Occipital lobe (tissue), 2 donors: ENCODE measurements around the gene CTDSP2. TPM values are rescaled to one million over a fixed set of nuclear protein-coding genes. Genes with fewer than 3 reads are reported as not detected.

Experiments
- DNase-seq: peaks from one replicate; lab custom pipeline; 2025; lab: John Stamatoyannopoulos, UW
- total RNA-seq: library from RNA; depleted of rRNA; stranded (reverse); fragments of >200 nt; gene quantifications from one replicate; pipeline ENCODE4 v1.2.3, GENCODE V29; 2014

CTDSP2 gene
- total RNA-seq, 1 donor from 2014 or later = 32.4 TPM

- DNase-seq = no peak
Measured at GRCh38 chr12:57816001-57816854, 30.3 kb downstream of the CTDSP2 start.

GRCh38 chr12:57815177-57816000 is 31.1 kb downstream of the CTDSP2 start:
- DNase-seq = no peak

DNA sequence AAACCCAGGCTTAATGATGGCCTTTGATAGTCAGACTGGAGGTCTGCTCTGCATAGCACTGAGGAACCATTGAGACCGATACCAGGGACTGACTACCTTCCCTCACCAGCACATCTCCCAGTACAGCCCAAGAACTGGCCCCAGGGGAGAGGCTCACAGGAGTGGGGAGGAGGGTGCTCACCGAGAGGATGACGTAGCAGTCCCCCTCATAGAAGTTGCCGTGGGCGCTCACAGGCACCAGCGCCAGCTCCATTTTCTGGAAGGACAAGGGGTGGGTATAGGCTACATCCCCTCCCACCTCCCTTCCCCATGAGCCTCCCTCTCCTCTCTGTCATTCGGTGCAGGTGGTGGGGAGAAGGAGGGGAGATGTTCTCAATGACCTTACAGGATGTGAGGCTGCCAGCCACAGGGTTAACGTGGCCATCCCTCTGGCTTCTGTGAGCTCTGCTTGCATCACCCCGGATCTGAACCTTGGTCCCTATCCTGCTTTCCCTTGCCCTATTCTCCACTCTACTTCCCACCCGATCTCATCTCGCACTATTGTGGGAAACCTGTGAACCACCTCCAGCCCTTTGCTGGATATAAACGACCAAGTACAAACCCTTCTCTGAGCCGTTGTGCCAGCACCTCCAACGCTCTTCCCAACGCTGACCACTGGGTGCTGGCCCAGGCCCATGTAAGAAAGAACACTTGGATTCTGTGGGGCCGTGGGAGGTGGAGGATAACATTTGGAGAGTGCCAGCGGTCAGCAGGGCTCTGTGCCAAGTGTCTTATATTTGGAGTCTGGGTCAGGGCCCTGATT is 32.4 kb downstream of the CTDSP2 start:
- no peak for DNase-seq

DNA sequence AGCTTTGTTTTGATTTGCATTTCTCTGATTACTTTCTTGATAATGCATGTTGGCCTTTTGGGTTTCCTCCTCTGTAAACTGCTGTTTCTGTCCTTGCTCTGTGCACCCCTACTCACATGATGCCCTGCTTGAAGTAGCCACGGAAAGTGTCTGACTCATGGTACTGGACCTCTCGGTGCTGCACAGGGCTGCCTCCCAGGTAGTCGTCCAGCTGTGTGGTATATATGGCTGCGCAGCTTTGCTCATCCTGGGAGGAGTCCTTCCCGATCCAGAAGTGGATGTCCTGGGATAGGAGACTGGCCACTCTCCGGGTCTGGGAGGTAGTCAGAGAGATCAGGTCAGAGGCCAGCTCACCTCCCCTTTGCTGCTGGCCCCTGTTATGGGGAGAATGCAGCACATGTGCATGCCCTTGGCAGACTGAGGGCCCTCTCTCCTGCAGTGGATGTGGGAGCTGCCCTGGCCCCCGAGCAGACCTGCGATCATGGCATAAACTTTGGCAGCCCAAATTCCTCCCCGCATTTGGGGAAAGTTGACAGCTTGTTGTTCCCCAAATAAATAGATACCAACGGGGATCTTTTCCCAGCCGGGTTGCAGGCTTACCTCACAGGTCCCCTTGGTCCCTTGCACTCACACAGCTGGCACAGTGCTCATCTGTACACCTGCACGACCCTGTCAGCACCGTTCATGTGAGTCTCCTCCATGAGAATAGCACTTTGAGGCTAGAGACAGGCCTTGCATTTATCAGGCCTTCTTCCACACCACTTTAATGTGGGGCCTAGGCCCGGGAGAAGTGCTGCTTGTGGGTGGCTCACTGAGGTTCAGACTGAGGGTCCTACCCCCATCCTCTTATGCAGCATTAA is 33.2 kb downstream of the CTDSP2 start:
- no peak for DNase-seq

DNA sequence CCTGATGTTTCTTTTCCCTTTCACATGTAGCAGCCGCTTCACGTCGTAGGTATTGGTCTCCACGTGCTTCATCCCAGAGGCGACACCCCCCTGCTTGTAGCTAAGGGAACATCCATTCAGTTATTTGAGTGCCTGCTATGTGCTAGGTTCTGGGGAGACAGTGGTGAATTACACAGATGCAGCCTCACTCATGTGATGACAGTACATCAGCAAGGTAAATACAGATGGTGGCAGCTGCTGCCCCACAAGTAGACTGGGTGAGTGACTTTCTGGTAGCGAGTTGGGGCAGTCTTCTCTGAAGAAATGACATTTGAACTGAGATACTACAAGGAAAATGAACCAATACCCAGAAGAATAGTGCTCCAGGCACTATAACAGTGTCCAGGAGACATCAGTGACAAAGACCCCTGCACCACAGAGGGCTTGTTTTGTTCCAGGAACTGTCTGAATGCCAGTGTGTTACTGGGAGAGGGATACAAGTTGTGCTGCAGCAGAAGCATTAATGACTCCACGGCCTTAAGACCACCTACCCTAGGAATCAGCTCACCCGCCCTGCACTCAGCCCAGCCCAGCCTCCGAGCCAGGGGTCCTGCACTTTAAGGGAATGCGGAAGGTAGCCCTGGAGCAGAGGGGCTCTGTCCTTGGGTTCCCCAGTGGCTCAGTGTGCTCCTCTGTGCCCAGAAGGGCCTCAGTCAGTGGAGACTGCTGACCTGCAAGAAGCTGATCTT is 35.3 kb downstream of the CTDSP2 start:
- no peak for DNase-seq

DNA sequence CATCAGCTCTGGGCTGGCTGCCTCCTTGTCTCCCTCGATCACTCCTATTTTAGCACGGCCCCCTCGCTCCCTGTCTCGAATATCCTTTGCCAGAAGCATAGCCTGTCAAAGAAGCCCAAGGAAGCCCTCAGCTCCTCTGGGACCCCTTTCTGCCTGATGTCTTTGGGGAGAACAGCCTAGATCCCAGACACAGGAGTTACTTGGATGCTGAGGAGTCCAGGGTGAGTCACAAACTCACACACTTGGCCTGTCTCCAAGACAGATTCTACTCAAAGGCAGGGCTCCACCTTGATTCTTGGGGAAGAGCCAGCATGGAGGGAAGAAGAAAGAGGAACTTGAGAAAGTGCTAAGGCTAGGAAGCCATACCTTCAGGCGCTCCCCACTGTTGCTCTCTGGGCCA is 36.1 kb downstream of the CTDSP2 start:
- DNase-seq = no peak

DNA sequence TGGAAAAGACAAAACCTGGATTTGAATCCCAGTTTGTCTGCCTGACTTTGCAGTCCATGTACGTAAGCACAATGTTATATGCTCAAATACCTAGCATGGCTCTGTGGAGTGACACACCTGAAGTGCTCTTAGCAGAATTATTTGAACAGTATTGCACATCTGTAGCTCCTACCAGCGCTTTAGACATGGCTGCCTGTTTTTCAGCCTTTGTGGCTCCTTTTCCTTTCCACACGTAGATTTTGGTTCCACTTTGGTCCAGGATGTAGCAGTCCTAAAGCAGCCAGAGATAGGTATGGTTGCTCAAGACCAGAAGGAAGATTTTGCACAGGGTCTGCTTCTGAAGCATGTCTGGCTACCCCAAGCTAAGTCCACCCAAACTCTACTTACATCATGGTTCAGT is 37.1 kb downstream of the CTDSP2 start:
- DNase-seq = no peak

DNA sequence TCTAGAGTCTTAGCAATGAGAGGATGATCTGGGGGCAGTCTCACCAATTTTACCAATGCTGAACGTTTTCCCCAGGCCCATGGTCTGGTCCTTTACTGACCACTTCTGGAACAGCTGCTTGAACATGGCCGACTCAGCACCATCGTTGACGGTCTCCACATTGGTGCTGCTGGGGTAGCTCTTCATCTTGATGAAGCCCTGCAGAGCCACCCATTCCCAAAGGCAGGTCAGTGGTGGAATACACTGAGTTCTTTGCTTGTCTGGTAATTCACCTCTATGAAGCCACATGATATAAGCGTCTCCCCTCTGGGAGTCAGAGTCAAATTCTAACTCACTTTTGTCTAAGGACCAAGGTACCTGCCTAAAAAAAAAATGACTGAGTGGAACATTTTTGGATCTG is 38.2 kb downstream of the CTDSP2 start:
- no peak for DNase-seq

DNA sequence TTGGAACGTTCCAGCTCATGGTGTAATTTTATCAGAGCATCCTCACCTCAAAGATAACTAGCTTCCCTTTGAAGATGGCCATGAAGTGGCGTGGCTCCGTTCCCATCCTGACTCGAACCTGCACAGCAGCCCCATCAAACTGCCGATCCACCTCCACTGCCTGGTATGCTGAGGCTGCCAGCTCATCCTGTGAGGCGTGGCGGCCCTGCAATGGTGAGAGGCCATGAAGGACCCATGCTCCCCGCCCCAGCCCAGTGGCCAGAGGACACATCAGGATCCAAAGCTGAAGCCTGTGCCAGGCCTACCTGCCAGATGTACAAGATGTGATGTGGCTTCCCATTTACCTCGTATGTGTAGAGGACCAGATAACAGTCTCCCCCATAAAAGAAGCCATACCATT is 39.2 kb downstream of the CTDSP2 start:
- no peak for DNase-seq

- DNase-seq = no peak
Measured at GRCh38 chr12:57806677-57807076, 39.9 kb downstream of the CTDSP2 start.

DNA sequence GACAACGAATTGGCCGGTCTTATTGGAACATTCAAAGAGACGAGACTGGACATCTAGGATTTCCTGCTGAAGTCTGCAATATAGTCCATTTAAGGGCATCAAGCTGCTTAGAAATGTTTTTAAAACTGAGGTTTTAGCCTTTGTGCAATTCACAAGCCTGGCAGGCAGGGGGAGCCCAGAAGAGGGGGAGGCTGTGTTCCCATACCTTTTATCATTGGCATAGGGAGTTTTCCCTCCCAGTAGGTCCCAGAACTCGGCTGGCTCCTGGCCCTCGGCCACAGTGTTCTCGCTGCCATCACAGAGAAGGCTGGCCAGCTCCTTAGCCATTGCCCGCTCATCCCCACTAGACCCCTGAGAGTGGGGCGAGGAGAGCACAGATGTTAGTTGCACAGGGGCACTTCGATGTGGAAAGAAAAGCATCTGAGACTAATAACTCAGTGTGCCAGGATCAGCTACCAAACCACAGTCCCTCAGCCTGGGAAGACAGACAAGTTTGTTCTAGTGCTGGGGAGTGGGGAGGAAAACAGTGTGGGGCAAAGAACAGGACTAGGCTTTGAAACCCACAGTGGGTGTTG is 43.1 kb downstream of the CTDSP2 start:
- DNase-seq = no peak

DNA sequence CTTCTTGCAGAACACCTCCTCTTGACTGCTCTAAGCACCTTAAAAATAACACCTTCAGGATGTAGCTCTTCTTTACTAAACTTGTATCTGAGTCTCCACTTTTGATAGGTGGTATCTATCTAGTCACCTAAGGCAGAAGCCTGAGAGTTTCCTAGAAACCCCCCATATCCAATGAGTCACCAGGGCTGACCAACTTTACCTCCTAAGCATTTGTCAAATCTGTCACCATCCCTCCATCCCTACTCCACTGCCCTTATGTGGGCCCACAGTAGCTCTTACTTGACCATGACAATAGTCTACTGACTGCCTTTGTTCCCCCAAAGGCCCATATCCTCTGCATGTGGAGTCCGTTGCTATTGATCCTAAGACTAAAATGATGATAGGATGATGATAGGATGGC is 43.9 kb downstream of the CTDSP2 start:
- no peak for DNase-seq

GRCh38 chr12:57800965-57801364 is 45.6 kb downstream of the CTDSP2 start:
- DNase-seq = no peak

GRCh38 chr12:57797933-57798332 is 48.6 kb downstream of the CTDSP2 start:
- DNase-seq = no peak

DNA sequence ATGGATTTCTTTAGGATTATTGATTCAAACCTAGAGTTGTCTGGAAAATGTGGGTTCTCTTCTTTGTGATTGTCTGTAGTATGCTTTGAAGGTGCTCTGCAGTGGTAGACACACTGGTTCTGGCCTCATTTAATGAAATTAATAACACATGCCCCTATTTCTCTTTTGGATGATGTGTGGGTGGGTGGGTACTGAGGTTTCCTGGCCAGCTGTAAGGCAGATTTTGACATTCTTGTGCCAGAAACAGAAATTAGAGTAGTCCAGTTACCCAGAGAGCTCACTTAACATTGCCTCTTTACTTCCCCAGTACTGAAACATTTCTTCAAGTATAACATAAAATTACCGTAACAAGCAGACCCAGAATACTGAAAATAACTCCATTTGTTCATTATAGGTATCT is 49.5 kb downstream of the CTDSP2 start:
- DNase-seq = no peak

DNA sequence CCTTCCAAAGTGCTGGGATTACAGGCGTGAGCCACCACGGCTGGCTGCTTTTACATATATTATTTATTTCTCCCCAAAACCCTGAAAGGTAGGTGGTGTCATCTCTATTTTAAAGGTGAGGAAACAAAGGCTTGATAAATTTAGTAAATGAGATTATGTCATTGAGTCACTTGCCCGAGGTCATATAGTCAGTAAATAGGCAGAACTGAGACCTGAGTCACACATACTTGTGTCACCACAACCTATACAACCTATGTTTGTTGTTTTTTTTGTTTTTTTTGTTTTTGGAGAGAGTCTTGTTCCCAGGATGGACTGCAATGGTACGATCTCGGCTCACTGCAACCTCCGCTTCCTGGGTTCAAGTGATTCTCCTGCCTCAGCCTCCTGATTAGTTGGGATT is 51.2 kb downstream of the CTDSP2 start:
- no peak for DNase-seq

DNA sequence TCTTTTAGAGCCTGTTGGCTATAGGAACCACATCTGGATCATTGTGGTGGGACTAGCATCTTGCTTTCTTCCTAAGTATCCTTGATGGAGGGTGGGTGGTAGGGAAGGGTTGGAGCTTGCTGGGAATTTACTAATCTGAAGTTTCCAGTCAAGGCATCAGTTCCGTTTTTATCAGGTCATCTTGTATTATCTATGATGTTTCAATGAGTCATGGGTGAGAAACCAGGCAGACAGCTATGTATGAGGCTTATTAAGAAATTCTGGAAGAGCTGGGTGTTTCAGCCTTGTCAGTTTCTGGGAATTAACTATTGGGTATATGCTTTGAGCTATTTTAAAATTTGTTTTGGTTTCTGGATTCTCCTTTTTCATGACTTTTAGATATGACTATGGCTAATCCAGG is 52.6 kb downstream of the CTDSP2 start:
- no peak for DNase-seq

- DNase-seq = no peak
Measured at GRCh38 chr12:57783861-57784260, 62.7 kb downstream of the CTDSP2 start.

DNA sequence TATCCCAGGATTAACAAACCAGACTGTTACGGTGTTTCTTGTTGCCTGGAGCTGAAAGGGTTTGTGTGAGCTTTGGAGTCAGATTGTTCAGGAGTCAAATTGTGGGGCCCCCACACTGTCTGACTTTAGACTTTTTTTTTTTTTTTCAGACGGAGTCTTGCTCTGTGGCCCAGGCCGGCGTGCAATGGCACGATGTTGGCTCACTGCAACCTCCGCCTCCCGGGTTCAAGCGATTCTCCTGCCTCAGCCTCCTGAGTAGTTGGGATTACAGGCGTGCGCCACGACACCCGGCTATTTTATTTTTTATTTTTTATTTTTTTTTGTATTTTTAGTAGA is 63.1 kb downstream of the CTDSP2 start:
- DNase-seq = no peak
